NCI-H2107 treated with DMSO at 0.1 percent for 48 hours (cell line): ENCODE data around the gene CDKN2A.
"Not testable (repeated sequence)": the region's sequence is repeated elsewhere in the genome, so short reads cannot be mapped to it uniquely, and the experiment has no call there.

Experiments
- DNase-seq: peaks from one replicate; lab custom pipeline; 2025; ENCODE audit not compliant: unreplicated experiment; lab: John Stamatoyannopoulos, UW

The CDKN2A gene

DNA sequence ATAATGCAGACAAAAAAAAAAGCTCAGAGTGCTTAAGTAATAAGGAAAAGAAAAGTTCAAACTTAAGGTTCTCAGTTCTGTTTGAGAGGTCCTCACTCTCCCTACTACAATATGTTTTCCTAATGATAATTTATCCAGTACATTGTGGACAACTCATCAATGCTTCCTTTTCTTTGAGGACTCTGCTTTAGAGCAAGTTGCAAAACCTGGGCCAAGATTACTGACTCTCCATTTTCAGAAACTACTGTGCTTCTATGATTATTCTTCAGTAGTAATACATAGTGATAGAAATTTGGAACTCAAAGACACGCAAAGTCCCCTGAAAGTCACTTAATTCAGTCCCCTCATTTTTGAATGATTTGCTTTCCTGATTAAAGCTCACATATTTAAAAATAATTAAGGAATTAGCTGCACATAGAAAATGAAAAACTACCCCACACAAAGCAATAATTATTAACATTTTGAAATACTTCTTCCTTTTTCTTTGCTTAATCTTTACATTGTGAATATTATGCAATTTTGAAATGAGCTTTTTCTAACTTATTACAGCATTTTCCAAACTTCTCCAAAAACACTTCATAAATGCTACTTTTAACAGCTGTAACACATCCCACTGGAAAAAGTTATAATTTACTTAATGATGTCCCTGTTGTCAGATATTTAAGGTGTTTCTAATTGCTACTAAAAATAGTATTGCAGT lies 11.2 kb downstream of the CDKN2A start:
- DNase-seq, result no peak

DNA sequence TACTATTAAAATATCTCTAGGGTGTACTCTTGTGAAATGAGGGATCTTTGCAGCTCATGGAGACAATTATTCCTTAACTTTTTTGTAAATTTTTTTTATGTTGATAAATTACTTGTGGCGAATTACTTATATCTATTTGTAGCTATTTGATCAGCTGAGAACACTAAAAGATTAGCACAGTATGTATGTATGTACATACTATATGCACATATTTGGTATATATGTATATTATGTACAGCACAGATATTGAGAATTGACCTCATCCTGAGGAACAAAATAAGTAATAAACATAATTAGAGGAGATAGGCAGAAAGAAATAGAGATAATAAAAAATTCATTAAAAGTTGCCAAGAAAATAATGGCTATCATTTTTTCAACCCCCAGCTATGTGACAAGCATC lies 11.8 kb downstream of the CDKN2A start:
- DNase-seq, result no peak

DNA sequence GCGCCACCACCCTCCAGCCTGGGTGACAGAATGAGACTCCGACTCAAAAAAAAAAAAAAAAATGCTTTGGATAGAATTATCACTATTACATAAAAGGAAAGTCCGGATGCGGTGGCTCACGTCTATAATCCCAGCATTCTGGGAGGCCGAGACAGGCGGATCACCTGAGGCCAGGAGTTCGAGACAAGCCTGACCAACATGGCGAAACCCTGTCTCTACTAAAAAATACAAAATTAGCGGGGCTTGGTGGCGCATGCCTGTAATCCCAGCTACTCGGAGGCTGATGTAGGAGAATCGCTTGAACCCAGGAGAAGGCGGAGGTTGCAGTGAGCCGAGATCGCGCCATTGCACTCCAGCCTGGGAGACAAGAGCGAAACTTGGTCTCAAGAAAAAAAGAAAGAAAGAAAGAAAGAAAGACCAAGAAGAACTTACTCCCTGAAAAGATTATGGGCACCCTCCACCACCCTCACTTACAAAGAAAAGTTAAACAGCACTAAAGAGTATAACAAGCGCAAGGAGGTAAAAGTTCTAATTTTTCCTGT lies 17.8 kb downstream of the CDKN2A start:
- DNase-seq, result no peak

DNA sequence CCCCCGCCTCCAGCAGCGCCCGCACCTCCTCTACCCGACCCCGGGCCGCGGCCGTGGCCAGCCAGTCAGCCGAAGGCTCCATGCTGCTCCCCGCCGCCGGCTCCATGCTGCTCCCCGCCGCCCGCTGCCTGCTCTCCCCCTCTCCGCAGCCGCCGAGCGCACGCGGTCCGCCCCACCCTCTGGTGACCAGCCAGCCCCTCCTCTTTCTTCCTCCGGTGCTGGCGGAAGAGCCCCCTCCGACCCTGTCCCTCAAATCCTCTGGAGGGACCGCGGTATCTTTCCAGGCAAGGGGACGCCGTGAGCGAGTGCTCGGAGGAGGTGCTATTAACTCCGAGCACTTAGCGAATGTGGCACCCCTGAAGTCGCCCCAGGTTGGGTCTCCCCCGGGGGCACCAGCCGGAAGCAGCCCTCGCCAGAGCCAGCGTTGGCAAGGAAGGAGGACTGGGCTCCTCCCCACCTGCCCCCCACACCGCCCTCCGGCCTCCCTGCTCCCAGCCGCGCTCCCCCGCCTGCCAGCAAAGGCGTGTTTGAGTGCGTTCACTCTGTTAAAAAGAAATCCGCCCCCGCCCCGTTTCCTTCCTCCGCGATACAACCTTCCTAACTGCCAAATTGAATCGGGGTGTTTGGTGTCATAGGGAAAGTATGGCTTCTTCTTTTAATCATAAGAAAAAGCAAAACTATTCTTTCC lies 19.3 kb downstream of the CDKN2A start:
- peak; percentile 88 for DNase-seq

DNA sequence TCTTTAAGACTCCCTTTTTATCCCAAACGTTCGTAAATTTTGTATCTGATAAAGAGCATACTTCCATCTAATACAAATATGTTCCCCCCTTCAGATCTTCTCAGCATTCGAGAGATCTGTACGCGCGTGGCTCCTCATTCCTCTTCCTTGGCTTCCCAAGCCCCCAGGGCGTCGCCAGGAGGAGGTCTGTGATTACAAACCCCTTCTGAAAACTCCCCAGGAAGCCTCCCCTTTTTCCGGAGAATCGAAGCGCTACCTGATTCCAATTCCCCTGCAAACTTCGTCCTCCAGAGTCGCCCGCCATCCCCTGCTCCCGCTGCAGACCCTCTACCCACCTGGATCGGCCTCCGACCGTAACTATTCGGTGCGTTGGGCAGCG lies 19.9 kb downstream of the CDKN2A start:
- DNase-seq, result peak; percentile 56

DNA sequence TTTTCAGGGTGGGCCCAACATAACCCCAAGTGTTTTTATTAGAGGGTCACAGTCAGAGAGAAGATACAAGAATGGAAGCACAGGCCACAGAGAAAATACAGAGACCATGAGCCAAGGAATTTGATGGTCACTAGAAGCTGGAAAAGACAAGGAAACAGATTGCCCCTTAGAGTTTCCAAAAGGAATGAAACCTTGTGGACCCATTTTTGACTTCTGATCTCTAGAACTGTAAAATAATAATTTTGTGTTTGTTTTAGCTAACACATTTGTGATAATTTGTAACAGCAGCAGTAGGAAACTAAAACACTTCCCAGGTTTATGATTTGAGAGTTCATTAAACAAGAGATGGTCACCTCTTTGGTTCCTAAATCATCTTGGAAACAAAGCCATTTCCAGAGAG lies 21.8 kb downstream of the CDKN2A start:
- no peak for DNase-seq

DNA sequence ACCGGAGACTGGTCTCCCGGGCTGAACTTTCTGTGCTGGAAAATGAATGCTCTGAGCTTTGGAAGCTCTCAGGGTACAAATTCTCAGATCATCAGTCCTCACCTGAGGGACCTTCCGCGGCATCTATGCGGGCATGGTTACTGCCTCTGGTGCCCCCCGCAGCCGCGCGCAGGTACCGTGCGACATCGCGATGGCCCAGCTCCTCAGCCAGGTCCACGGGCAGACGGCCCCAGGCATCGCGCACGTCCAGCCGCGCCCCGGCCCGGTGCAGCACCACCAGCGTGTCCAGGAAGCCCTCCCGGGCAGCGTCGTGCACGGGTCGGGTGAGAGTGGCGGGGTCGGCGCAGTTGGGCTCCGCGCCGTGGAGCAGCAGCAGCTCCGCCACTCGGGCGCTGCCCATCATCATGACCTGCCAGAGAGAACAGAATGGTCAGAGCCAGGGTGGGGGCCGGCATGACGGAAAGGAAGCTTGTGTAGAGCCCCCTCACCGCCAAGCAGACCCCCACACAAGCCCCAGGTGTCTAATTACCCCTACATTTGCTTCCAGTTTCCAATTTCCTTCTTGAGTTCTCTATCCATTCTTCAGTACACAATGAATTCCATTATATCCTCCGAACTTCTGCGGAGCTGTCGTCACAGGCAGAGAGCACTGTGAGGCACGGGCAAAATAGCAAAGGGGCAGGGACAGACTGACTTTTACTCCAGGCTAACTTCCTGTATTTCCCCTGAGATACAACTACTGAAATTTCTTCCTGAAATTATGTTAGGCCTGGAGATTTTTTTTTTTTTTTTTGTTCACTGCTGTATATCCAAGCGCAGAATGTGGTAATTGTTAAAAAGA lies 23.2 kb downstream of the CDKN2A start:
- DNase-seq, result no peak

DNA sequence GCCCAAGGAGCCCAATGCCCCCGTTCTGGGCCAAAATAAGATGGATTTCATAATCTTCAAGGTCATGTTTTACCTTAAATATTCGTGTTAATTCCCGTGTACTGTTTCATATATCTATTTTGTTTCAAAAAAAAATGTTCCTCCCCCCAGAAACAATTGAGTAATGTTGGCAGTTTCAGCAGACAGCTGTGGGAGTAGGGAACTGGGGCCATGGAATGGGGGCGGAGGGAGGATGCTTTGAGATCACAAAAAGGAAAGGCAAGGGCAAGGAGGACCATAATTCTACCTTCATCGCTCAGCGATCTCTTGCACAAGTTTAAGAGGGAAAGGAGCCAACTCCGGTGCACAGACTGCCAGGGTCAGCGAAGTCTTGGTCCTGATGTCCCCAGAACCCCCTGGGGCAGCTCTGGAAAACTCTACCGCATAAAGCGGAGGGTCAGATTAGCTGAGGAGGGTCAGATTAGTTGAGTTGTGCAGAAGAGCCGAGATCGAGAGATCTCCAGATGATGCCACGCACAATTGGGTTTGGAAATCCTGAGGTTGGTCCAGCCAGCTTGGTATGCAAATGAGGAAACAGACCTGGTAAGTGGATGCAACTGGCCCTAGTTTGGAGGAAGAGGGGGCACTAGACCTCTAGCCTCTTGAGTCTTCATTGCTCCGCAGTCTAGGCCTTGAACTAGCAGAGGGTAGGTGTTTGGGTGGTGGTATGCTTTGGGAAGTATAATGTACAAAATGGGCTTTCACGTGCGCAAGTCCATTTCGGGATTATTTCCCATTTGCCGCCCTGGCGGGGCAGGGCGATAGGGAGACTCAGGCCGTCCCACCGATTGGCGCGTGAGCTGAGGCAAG lies 24.0 kb downstream of the CDKN2A start:
- DNase-seq, result no peak

DNA sequence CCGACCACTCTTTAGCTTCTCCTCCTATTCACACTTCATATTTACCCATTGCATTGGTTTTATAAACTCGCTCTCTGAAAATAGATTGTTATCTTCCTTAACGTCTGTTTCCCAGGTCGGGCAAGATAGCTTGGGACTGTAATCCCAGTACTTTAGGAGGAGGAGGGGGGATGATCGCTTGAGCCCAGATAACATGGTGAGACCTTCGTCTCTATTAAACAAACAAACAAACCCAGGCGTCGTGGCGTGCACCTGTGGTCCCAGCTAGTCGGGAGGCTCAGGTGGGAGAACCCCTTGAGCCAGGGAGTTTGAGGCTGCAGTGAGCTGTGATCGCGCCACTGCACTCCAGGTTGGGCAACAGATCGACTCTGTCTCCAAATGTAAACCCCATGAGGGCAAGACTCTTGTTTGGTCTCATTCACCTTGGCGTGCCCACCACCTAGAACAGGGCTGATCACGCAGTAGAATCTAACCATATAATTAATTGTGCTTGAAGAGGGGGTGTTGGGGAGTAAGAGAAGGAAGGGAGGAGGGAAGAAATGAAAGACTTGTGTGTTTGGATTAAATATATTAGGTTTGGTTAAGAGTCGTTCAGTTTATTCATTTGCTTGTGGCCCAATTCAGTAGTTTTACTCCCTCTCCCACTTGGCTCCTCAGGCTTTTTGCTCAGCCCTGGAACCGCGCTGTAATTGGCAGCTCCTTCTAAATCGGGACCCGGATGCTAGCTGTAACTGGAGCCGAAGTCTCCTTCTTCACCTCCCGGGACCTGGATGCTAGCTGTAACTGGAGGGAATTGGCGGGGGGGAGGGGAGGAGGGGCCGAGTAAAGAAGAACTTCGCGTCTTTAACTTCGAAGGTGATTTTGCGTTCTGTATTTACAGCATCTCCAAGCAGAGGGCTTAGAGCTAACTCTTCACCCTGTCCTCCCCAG lies 24.9 kb downstream of the CDKN2A start:
- no peak for DNase-seq

DNA sequence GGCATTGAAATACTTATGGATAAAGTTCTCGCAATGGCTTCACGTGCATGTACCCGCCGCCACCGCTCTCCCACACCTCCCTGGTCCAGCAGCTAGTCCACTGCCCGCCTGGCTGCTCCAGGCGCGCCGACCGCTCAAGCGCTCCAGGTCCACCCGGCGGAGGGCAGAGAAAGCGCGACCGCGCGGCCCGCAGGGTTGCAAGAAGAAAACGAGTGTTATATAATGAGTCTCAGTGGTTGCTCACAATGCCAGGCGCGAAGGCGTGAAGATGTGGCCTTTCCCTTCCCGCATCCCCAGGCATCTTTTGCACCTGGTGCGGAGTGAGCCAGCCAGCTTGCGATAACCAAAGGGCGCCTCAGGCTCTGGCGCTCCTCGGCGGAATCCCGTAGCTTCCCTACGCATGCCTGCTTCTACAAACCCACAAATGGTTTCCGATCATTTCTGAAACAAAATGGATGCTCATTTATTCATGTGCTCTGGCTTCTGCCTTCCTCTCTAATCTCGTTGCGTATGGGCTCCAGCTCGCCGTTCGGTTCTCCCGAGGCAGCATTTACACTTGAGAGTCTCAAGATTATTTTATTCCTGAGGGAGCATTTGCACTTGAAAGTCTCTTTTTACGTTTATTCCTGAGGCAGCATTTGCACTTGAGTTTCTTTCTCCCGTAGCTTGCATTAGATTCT lies 25.7 kb downstream of the CDKN2A start:
- DNase-seq, result no peak

DNA sequence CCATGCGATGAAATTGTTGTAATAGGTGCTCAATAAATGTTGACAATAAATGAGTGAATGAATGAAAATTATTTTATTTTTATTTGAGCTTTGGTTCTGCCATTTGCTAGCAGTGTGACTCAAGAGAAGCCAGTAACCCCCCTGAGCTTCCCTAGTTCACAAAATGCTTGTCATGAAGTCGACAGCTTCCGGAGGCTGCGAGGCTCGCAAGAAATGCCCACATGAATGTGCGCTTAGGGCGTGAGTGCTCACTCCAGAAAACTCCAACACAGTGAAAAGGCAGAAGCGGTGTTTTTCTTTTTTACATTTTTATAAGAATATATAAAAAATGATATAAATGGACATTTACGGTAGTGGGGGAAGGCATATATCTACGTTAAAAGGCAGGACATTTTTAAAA lies 26.5 kb downstream of the CDKN2A start:
- DNase-seq, result no peak

DNA sequence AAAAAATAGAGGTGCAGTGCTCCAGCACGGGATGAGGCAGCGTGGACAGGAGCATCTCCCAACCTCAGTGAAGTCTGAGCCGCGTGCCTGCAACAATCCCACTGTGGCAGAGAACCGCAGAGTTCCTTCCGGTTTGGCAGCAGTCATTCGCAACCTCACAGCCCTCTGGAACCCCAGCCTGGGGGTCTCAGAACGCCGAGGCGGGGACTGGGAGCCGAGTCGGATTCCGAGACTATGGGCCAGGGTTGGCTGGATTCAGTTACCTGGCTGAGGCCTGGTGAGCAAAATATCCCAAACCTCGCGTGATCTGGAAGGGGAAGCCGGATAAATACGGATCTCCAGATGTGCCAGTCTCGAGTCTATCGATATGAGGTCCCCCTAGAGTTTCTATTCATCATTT lies 27.0 kb downstream of the CDKN2A start:
- no peak for DNase-seq

DNA sequence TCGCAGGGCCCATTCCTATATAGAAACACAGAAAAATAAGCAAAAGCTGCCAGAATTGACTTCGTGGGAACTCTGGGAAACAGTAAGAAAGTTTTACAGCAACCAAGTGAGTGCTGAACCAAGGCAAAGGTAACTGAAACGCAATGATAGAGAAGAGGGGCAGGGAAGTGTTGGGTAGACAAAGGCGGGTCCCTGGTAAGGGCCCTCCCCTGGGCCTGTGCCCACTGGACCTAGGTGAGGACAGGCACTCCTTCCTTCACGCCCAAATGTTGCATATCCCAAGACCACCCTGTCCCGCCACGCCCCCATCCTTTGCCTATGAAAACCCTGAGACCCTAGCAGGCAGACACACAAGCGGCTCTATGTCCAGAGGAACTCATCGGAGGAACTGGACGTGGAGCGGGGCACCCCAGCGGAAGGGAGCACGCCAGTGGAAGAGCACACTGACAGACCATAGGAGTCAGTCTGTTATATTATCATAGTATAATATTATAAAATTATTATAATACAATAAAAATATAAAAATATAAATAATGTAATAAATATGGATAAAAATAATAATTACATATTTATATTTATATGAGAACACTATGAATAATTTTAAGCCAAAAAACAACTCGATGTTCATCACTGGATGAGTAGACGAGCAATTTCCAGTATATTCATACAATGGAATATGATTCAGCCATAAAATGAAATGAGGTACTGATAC lies 27.9 kb downstream of the CDKN2A start:
- no peak for DNase-seq

DNA sequence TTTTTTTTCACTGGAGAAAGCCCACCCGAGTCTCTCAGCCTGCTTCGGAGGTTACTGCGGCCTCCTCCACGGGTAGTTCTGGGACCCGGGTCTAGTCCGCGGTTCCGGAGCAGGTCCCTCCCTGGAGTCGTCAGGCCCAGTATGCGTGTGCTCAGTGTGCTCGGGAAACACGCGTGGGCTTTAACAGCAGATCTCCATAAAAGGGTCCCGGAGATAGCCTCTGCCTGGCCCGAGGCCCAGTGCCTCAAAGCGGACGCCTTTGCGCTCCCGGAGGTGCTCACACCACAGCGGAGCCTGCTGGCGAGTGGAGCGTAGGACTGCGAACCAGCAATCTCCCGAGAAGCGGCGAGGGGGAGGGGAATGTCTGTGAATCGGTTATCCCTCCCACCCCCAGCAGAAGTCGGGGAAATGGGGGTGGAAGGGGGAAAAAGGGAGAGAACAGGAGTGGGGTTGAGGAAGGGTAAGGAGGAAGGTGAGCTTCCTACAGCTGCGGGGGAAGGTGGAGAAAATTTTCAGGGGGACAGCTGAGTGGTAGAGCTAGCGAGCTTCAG lies 28.7 kb downstream of the CDKN2A start:
- DNase-seq, result no peak

DNA sequence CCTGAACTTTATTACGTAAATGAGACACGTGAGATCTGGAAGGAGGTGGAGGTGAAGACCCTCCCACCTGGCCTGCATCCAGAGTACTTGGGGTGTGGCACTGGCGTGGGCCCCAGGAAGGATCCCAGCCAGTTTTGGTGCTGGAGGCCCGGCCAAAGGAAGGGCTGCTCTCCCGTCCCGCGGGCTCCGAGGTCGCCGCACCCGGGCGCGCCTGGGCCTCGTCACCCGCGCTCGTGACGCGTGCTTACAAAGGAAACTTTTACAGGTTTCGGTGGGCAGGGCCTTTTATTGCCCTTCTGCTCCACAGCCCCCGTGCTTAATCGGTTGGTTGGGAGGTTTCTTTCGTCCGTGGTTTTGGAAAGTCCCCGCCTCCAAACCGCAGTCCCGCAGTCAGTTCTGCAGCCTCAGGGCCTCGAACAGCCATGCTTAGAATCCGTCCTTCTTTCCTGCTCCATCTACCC lies 29.2 kb downstream of the CDKN2A start:
- no peak for DNase-seq

DNA sequence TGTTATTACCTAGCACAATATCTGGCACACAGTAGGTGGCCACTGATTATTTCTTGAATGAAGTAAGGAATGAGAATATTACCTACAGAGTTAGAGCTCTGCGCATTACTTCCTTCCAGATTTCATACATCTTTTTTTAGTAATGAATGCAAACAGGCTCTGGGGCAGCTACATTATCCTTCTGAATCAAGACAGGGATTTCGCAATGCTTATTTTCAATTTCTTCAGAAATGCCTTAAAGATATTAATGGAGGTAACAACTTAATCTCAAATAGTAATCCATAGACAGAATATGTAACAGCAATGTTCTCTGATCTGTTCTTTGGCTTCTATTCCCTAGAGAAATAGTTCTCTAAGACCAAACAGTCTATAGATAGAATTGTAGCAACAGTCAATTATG lies 32.6 kb downstream of the CDKN2A start:
- no peak for DNase-seq

DNA sequence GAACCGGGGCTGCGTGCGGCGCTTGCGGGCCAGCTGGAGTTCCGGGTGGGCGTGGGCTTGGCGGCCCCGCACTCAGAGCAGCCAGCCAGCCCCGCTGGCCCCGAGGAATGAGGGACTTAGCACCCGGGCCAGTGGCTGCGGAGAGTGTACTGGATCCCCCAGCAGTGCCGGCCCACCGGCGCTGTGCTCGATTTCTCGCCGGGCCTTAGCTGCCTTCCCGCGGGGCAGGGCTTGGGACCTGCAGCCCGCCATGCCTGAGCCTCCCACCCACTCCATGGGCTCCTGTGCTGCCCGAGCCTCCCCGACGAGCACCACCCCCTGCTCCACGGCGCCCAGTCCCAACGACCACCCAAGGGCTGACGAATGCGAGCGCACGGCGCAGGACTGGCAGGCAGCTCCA lies 34.9 kb downstream of the CDKN2A start:
- DNase-seq, result not testable (repeated sequence)

DNA sequence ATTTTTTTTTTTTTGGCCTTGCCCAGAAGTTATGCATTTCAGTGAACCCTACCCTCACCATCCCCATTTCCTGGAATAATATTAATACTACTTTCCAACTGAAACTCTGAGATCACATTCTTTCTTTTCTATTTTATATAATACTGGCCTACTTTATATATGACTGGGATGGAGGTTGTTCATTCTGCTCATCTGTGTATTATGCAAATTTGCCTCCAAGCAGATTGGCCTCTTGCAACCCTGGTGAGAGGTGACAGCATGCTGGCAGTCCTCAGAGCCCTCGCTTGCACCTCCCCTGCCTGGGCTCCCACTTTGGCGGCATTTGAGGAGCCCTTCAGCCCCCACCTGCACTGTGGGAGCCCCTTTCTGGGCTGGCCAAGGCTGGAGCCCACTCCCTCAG lies 35.4 kb downstream of the CDKN2A start:
- no peak for DNase-seq
